Fibroblast of villous mesenchyme (primary cell): ENCODE results near the gene ITGAL. TPM values are rescaled to one million over a fixed set of nuclear protein-coding genes. Genes with fewer than 3 reads are reported as not detected.

Source experiments
- DNase-seq: peaks from one replicate; pipeline ENCODE4 v3.0.0-alpha.2; 2010; ENCODE audit warnings: low read depth
- H3K4me3 ChIP-seq: 2 replicates; pipeline ENCODE4 v1.5.1; 2011; ENCODE audit warnings: low read depth, mild to moderate bottlenecking, low read length
- CTCF ChIP-seq: IDR thresholded peaks from 2 replicates; pipeline ENCODE4 v1.5.1; 2012; ENCODE audit warnings: low read depth, mild to moderate bottlenecking, low read length; ENCODE audit not compliant: insufficient read depth
- total RNA-seq: library from RNA; depleted of rRNA; stranded (reverse); fragments of >200 nt; gene quantifications from 2 replicates; pipeline ENCODE4 v1.2.3, GENCODE V29; 2012

ITGAL gene
- total RNA-seq, 1 donor = not detected

- DNase-seq = no peak
- no peak overlapping the region for H3K4me3 ChIP-seq
- TF ChIP-seq CTCF = no peak
These were observed 35.0 kb upstream of the ITGAL start for GRCh38 chr16:30437511-30438046.

GRCh38 chr16:30438835-30439234 is 33.7 kb upstream of the ITGAL start:
- DNase-seq = no peak
- no peak overlapping the region for H3K4me3 ChIP-seq
- no peak for TF ChIP-seq CTCF

GRCh38 chr16:30439720-30440348 is 32.7 kb upstream of the ITGAL start:
- TF ChIP-seq CTCF = no peak
- no peak overlapping the region for H3K4me3 ChIP-seq

GRCh38 chr16:30443631-30444030 is 28.9 kb upstream of the ITGAL start:
- no peak for DNase-seq
- no peak for TF ChIP-seq CTCF
- H3K4me3 ChIP-seq = no peak overlapping the region

More at GRCh38 chr16:30439720-30440348, 32.7 kb upstream of the ITGAL start:
- DNase-seq = no peak

- peak overlapping the region; percentile 76 for H3K4me3 ChIP-seq
- no peak for TF ChIP-seq CTCF
- no peak for DNase-seq
These were observed 28.1 kb upstream of the ITGAL start for GRCh38 chr16:30444231-30445148.

- H3K4me3 ChIP-seq = peak overlapping the region; percentile 76
- DNase-seq = no peak
- TF ChIP-seq CTCF = no peak
These were observed 27.5 kb upstream of the ITGAL start for GRCh38 chr16:30445149-30445407.
